ENCODE measurements around the gene CIRBP. TPM values are rescaled to one million over a fixed set of nuclear protein-coding genes. Genes with fewer than 3 reads are reported as not detected.

Gene CIRBP
- 180 and 209 TPM in 2 replicates for total RNA-seq (2014; rRNA removed; shearing (Covaris generic))

DNA sequence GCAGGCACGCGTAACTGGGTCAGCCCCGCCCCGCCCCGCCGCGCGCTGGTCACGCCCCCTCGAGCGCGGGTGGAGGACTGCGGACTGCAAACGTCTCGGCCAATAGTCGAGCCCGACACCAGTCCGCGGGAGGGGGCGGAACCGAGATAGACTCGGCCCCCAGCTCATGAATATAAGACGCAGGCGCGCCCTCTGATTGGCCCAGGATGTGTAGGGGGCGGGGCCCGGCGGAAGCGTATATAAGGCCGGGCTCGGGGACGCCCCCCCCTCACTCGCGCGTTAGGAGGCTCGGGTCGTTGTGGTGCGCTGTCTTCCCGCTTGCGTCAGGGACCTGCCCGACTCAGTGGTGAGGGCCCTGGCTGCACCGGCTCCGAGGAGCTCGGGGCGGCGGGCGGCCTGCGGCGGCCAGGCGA lies at the start of gene CIRBP:
Gene CIRBP, plus strand, starts transcription at position 268 of the 413 bp plus-strand sequence. CDS start 1,602 bp downstream, outside the sequence.

DNA sequence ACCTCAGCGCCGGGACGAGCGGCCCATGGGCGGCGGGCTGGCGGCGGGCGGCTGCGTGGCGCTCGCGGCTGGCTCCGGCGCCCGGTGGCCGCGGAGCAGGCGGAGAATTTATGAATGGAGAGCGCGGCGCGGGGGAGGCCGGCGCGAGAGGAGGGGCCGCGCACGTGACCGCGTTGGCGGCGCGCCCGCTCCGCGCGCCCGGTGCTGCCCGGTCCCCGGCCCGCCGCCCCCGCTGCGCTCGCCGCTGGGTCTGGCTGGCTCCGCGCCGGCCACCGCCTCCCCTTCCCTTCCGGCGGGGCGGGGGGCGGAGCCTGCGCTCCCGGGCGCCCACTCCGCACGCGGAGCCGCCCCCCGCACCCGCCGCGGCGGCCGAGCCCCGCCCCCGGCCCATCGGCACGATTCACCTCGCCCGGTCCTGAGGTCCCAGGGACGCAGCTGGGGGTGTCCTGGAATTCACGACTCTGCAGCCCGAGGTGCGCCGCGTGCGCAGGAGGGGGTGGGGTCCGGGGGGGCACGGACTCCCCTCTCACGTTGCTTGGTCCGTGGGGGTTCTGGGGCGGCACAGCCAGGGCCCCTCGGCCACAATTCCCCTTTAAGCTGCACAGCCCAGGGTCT lies 31.3 kb upstream of the CIRBP start, which contains the start of gene CBARP:
Gene CBARP, minus strand, starts transcription at position 252 of the 615 bp plus-strand sequence. CDS start 1,905 bp downstream, outside the sequence.

GRCh38 chr19:1241417-1242095 lies 27.6 kb upstream of the CIRBP start, which contains the start of gene ATP5F1D:
TSS of gene ATP5F1D (plus strand) at chr19:1241751. CDS start at chr19:1241851, 100 bp downstream.

GRCh38 chr19:1248139-1248785 lies 20.9 kb upstream of the CIRBP start, which contains the start of gene MIDN:
TSS of gene MIDN (plus strand) at chr19:1248583. CDS start at chr19:1250297, 1,714 bp downstream.

GRCh38 chr19:1275260-1275975 lies 6.3 kb downstream of the CIRBP start, which contains the start of gene FAM174C:
TSS of gene FAM174C (plus strand) at chr19:1275530. CDS start at chr19:1275550, 20 bp downstream.

DNA sequence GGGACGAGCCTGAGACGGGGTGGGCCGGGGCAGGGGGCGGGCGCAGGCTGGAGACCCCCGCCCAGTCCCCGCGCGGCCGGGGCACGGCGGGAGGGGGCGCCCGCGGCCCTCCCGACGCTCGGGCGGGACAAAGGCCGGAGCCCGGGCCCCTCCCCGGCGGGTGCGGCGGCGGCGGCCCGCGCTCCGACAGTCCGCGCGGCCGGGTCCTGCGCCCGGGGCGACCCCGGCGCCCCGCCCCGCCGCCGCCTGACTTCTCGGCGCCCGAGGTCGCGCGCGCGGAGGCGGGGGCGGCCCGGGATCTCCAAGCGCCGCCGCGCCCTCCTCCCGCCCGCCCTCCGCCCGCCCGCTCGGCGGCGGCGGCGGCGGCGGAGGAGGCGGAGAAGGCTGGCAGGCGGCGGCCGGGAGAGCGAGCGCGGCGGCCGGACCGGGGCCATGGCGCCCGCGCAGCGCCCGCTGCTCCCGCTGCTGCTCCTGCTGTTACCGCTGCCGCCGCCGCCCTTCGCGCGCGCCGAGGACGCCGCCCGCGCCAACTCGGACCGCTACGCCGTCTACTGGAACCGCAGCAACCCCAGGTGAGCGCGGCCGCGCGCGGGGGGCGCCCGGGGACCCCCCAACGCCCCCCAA lies 16.7 kb downstream of the CIRBP start, which contains the start of gene EFNA2:
Gene EFNA2, plus strand, starts transcription at position 137 of the 624 bp plus-strand sequence. Its CDS starts 296 bp downstream, at position 433.

Other genes starting within 250 kb of the CIRBP start
- 84.4 and 91.2 TPM in 2 replicates for gene TMEM259, start 248.2 kb upstream of the CIRBP start, total RNA-seq (2014; rRNA removed; shearing (Covaris generic))
- not detected in 2 replicates for gene RNU6-2, start 247.8 kb upstream of the CIRBP start, total RNA-seq (2014; rRNA removed; shearing (Covaris generic))
- gene CNN2, start 242.7 kb upstream of the CIRBP start, total RNA-seq (2014; rRNA removed; shearing (Covaris generic)) = 62.3 and 63.6 TPM in 2 replicates
- 4.0 and 4.8 TPM in 2 replicates for gene ABCA7, start 229.2 kb upstream of the CIRBP start, total RNA-seq (2014; rRNA removed; shearing (Covaris generic))
- gene ARHGAP45, start 202.2 kb upstream of the CIRBP start, total RNA-seq (2014; rRNA removed; shearing (Covaris generic)) = 9.0 and 12.4 TPM in 2 replicates
- 101 and 102 TPM in 2 replicates for gene POLR2E, start 174.0 kb upstream of the CIRBP start, total RNA-seq (2014; rRNA removed; shearing (Covaris generic))
- 308 and 310 TPM in 2 replicates for gene GPX4, start 165.3 kb upstream of the CIRBP start, total RNA-seq (2014; rRNA removed; shearing (Covaris generic))
- 55.9 and 64.7 TPM in 2 replicates for gene SBNO2, start 95.1 kb upstream of the CIRBP start, total RNA-seq (2014; rRNA removed; shearing (Covaris generic))
- 43.7 and 46.0 TPM in 2 replicates for gene STK11, start 63.6 kb upstream of the CIRBP start, total RNA-seq (2014; rRNA removed; shearing (Covaris generic))
- gene CBARP, start 31.3 kb upstream of the CIRBP start, total RNA-seq (2014; rRNA removed; shearing (Covaris generic)) = 2.1 and 3.9 TPM in 2 replicates
- gene ATP5F1D, start 27.6 kb upstream of the CIRBP start, total RNA-seq (2014; rRNA removed; shearing (Covaris generic)) = 58.3 and 78.6 TPM in 2 replicates
- gene MIDN, start 20.7 kb upstream of the CIRBP start, total RNA-seq (2014; rRNA removed; shearing (Covaris generic)) = 11.2 and 13.6 TPM in 2 replicates
- 50.3 and 76.0 TPM in 2 replicates for gene FAM174C, start 6.2 kb downstream of the CIRBP start, total RNA-seq (2014; rRNA removed; shearing (Covaris generic))
- not detected in 2 replicates for gene EFNA2, start 16.5 kb downstream of the CIRBP start, total RNA-seq (2014; rRNA removed; shearing (Covaris generic))
- 80.9 and 92.5 TPM in 2 replicates for gene NDUFS7, start 114.6 kb downstream of the CIRBP start, total RNA-seq (2014; rRNA removed; shearing (Covaris generic))
- 47.7 and 51.0 TPM in 2 replicates for gene GAMT, start 132.2 kb downstream of the CIRBP start, total RNA-seq (2014; rRNA removed; shearing (Covaris generic))
- gene DAZAP1, start 138.3 kb downstream of the CIRBP start, total RNA-seq (2014; rRNA removed; shearing (Covaris generic)) = 154 and 161 TPM in 2 replicates
- 1,695 and 1,967 TPM in 2 replicates for gene RPS15, start 169.1 kb downstream of the CIRBP start, total RNA-seq (2014; rRNA removed; shearing (Covaris generic))
- 0.45 and 1.1 TPM in 2 replicates for gene APC2, start 180.8 kb downstream of the CIRBP start, total RNA-seq (2014; rRNA removed; shearing (Covaris generic))
- 31.7 and 31.9 TPM in 2 replicates for gene C19orf25, start 209.9 kb downstream of the CIRBP start, total RNA-seq (2014; rRNA removed; shearing (Covaris generic))
- gene PCSK4, start 221.0 kb downstream of the CIRBP start, total RNA-seq (2014; rRNA removed; shearing (Covaris generic)) = 0.98 and 1.6 TPM in 2 replicates
- 3.8 and 4.6 TPM in 2 replicates for gene REEP6, start 221.8 kb downstream of the CIRBP start, total RNA-seq (2014; rRNA removed; shearing (Covaris generic))
- gene ADAMTSL5, start 243.7 kb downstream of the CIRBP start, total RNA-seq (2014; rRNA removed; shearing (Covaris generic)) = 2.3 and 3.8 TPM in 2 replicates